Measurements from ENCODE around the gene FCER1G. TPM values are rescaled to one million over a fixed set of nuclear protein-coding genes. Genes with fewer than 3 reads are reported as not detected.
A peak's percentile ranks its signal among the peaks of the same experiment; 100 is the strongest.

Gene FCER1G
- total RNA-seq, 1 donor: 0.43 TPM

- peak; percentile 56 for DNase-seq (ENCODE audit: low read depth)
- peak overlapping the region; percentile 64 for H3K4me3 ChIP-seq (ENCODE audit: low read depth, low read length)
- no peak for TF ChIP-seq CTCF (IDR thresholded peaks at IDR 0.05; ENCODE audit: insufficient read depth, low read depth, low read length)
Observed at GRCh38 chr1:161198194-161198896, 16.8 kb upstream of the FCER1G start.

- DNase-seq (ENCODE audit: low read depth): peak; percentile 90
- TF ChIP-seq CTCF (IDR thresholded peaks at IDR 0.05; ENCODE audit: insufficient read depth, low read depth, low read length): no peak
Observed at GRCh38 chr1:161198897-161199431, 16.1 kb upstream of the FCER1G start, which contains the start of gene ADAMTS4. Gene ADAMTS4 (minus strand): TSS chr1:161199054. CDS start chr1:161198627, 427 bp downstream.

GRCh38 chr1:161199506-161200139, 15.5 kb upstream of the FCER1G start:
- no peak overlapping the region for H3K4me3 ChIP-seq (ENCODE audit: low read depth, low read length)
- DNase-seq (ENCODE audit: low read depth): no peak

More at GRCh38 chr1:161198897-161199431, 16.1 kb upstream of the FCER1G start, which contains the start of gene ADAMTS4:
- peak within 1 kb of the TSS; percentile 64 for H3K4me3 ChIP-seq (ENCODE audit: low read depth, low read length)

GRCh38 chr1:161200421-161200991, 14.6 kb upstream of the FCER1G start:
- no peak for TF ChIP-seq CTCF (IDR thresholded peaks at IDR 0.05; ENCODE audit: insufficient read depth, low read depth, low read length)
- H3K4me3 ChIP-seq (ENCODE audit: low read depth, low read length): no peak overlapping the region
- no peak for DNase-seq (ENCODE audit: low read depth)

More at GRCh38 chr1:161199506-161200139, 15.5 kb upstream of the FCER1G start:
- TF ChIP-seq CTCF (IDR thresholded peaks at IDR 0.05; ENCODE audit: insufficient read depth, low read depth, low read length): no peak

- peak; percentile 91 for DNase-seq (ENCODE audit: low read depth)
- TF ChIP-seq CTCF (IDR thresholded peaks at IDR 0.05; ENCODE audit: insufficient read depth, low read depth, low read length): no peak
- peak overlapping the region; percentile 96 for H3K4me3 ChIP-seq (ENCODE audit: low read depth, low read length)
Observed at GRCh38 chr1:161200992-161201835, 13.9 kb upstream of the FCER1G start.
